Neutrophil (primary cell): ENCODE data around the gene MDC1.
A peak's percentile ranks its signal among the peaks of the same experiment; 100 is the strongest.
"Not testable (repeated sequence)": the region's sequence is repeated elsewhere in the genome, so short reads cannot be mapped to it uniquely, and the experiment has no call there.

Experiments used
- H3K27ac ChIP-seq: fragments of 200-600 bp; sonication (generic); 2 replicates; pipeline ENCODE4 v1.5.1; 2016; ENCODE audit warnings: mild to moderate bottlenecking, moderate library complexity
- H3K27me3 ChIP-seq: fragments of 200-600 bp; sonication (generic); 2 replicates; pipeline ENCODE4 v1.6.0; 2016; ENCODE audit warnings: mild to moderate bottlenecking
- H3K36me3 ChIP-seq: fragments of 200-600 bp; sonication (generic); 2 replicates; pipeline ENCODE4 v1.5.1; 2017
- H3K4me1 ChIP-seq, 2 experiments: fragments of 200-600 bp in 1 of 2; sonication (generic) in 1 of 2; 1 replicate in 1 of 2; 2 replicates in 1 of 2; pipeline versions ENCODE4 v1.5.1 to v1.6.1; 2013 to 2016; ENCODE audit warnings: low read depth in 1 of 2, low read length in 1 of 2, mild to moderate bottlenecking in 1 of 2, moderate library complexity in 1 of 2; ENCODE audit not compliant: control insufficient read depth in 1 of 2, insufficient read depth in 1 of 2
- H3K4me3 ChIP-seq, 2 experiments: fragments of 200-600 bp in 1 of 2; sonication (generic) in 1 of 2; 1 replicate in 1 of 2; 2 replicates in 1 of 2; pipeline ENCODE4 v1.5.1; 2013 to 2016; ENCODE audit warnings: low read depth in 1 of 2, low read length in 1 of 2, mild to moderate bottlenecking in 1 of 2, moderate library complexity in 1 of 2
- H3K9me3 ChIP-seq: fragments of 200-600 bp; sonication (generic); 2 replicates; pipeline ENCODE4 v1.5.1; 2016
- CTCF ChIP-seq: fragments of 200-600 bp; sonication (generic); IDR thresholded peaks from 2 replicates; pipeline ENCODE4 v1.5.1; 2016; ENCODE audit warnings: antibody characterized with exemption

Gene MDC1

GRCh38 chr6:30664994-30665767, 51.9 kb downstream of the MDC1 start:
- Histone ChIP-seq H3K27me3 (no peaks in the 10 kb centered on the region), H3K9me3 (no peaks in the 10 kb centered on the region), H3K4me1 (no peaks in the 10 kb centered on the region), H3K36me3 (peaks cover 93% of the 10 kb centered on the region), H3K27ac (no peak overlapping the region), H3K4me3 (no peak overlapping the region)
- TF ChIP-seq CTCF = no peak

- not testable (repeated sequence) for H3K4me3 ChIP-seq, H3K27ac ChIP-seq, H3K9me3 ChIP-seq, H3K27me3 ChIP-seq
- peaks cover 9 to 11% of the 10 kb centered on the region in 2 experiments for H3K4me1 ChIP-seq
- H3K36me3 ChIP-seq = peaks cover 99% of the 10 kb centered on the region
These were observed 59.2 kb downstream of the MDC1 start for GRCh38 chr6:30657922-30658321.

- peaks cover 99% of the 10 kb centered on the region for H3K36me3 ChIP-seq
- no peak overlapping the region for H3K4me3 ChIP-seq
- no peak overlapping the region for H3K27ac ChIP-seq
- no peak for TF ChIP-seq CTCF
- H3K4me1 ChIP-seq = peaks cover 9 to 11% of the 10 kb centered on the region in 2 experiments
- H3K9me3 ChIP-seq = no peaks in the 10 kb centered on the region
- no peaks in the 10 kb centered on the region for H3K27me3 ChIP-seq
These were observed 59.6 kb downstream of the MDC1 start for GRCh38 chr6:30657454-30657853.

- Histone ChIP-seq H3K9me3 (no peaks in the 10 kb centered on the region), H3K27me3 (no peaks in the 10 kb centered on the region), H3K4me1 (peaks cover 9 to 11% of the 10 kb centered on the region in 2 experiments), H3K36me3 (peaks cover 99% of the 10 kb centered on the region), H3K4me3 (no peak overlapping the region), H3K27ac (peak overlapping the region; percentile 50)
- no peak for TF ChIP-seq CTCF
These were observed 60.6 kb downstream of the MDC1 start for GRCh38 chr6:30656513-30656912.

GRCh38 chr6:30655743-30656094, 61.4 kb downstream of the MDC1 start:
- TF ChIP-seq CTCF = no peak
- H3K27me3 ChIP-seq = no peaks in the 10 kb centered on the region
- H3K4me3 ChIP-seq = no peak overlapping the region
- no peaks in the 10 kb centered on the region for H3K9me3 ChIP-seq
- peaks cover 99% of the 10 kb centered on the region for H3K36me3 ChIP-seq
- no peak overlapping the region for H3K27ac ChIP-seq
- H3K4me1 ChIP-seq = peaks cover 9 to 11% of the 10 kb centered on the region in 2 experiments

- H3K4me1 ChIP-seq = peaks cover 9 to 11% of the 10 kb centered on the region in 2 experiments
- H3K4me3 ChIP-seq = no peak overlapping the region
- peaks cover 92% of the 10 kb centered on the region for H3K36me3 ChIP-seq
- no peaks in the 10 kb centered on the region for H3K27me3 ChIP-seq
- no peaks in the 10 kb centered on the region for H3K9me3 ChIP-seq
- no peak for TF ChIP-seq CTCF
- no peak overlapping the region for H3K27ac ChIP-seq
These were observed 62.0 kb downstream of the MDC1 start for GRCh38 chr6:30654798-30655742.
